ENCODE results near the gene RPL36A. TPM values are rescaled to one million over a fixed set of nuclear protein-coding genes. Genes with fewer than 3 reads are reported as not detected.

The RPL36A gene
- total RNA-seq, 1 donor from 2014 or later = 822 TPM

- H3K27me3 ChIP-seq = no peaks in the 10 kb centered on the region
- H3K4me3 ChIP-seq = no peak overlapping the region
- peaks cover 0 to 3% of the 10 kb centered on the region in 2 donors for H3K36me3 ChIP-seq
- intact Hi-C loops (cut with DNase I) = loop anchor here (5.0 kb wide), 1 partner anchor 539 kb away; the partner anchor contains the start of gene ZMAT1
- no peaks in the 10 kb centered on the region for H3K9me3 ChIP-seq
- H3K27ac ChIP-seq = no peak overlapping the region
- no peaks in the 10 kb centered on the region for H3K4me1 ChIP-seq
- no peak for DNase-seq (ENCODE audit: low spot score in 2 of 2)
- TF ChIP-seq CTCF (IDR thresholded peaks at IDR 0.05) = no peak
Observed at GRCh38 chrX:101393530-101394305, 2.9 kb downstream of the RPL36A start.

GRCh38 chrX:101394372-101394771 is 3.6 kb downstream of the RPL36A start:
- Histone ChIP-seq H3K27ac (no peak overlapping the region), H3K9me3 (no peaks in the 10 kb centered on the region), H3K36me3 (peaks cover 0 to 3% of the 10 kb centered on the region in 2 donors), H3K4me1 (no peaks in the 10 kb centered on the region), H3K4me3 (no peak overlapping the region), H3K27me3 (no peaks in the 10 kb centered on the region)
- intact Hi-C loops (cut with DNase I) = loop anchor here (5.0 kb wide), 1 partner anchor 538 kb away; the partner anchor contains the start of gene ZMAT1
- TF ChIP-seq CTCF (IDR thresholded peaks at IDR 0.05) = no peak
- DNase-seq (ENCODE audit: low spot score in 2 of 2) = no peak

- Histone ChIP-seq H3K27ac (no peak overlapping the region), H3K4me3 (no peak overlapping the region), H3K27me3 (no peaks in the 10 kb centered on the region), H3K36me3 (peaks cover 3 to 4% of the 10 kb centered on the region in 2 donors), H3K9me3 (no peaks in the 10 kb centered on the region), H3K4me1 (no peaks in the 10 kb centered on the region)
- TF ChIP-seq CTCF (IDR thresholded peaks at IDR 0.05) = no peak
- intact Hi-C loops (cut with DNase I) = no loop called here
- no peak for DNase-seq (ENCODE audit: low spot score in 2 of 2)
Observed at GRCh38 chrX:101395789-101396188, 5.0 kb downstream of the RPL36A start.

GRCh38 chrX:101397779-101398178 is 7.0 kb downstream of the RPL36A start:
- H3K27ac ChIP-seq = no peak overlapping the region
- H3K4me1 ChIP-seq = no peaks in the 10 kb centered on the region
- H3K27me3 ChIP-seq = no peaks in the 10 kb centered on the region
- H3K4me3 ChIP-seq = no peak overlapping the region
- no peak for TF ChIP-seq CTCF (IDR thresholded peaks at IDR 0.05)
- intact Hi-C loops (cut with DNase I) = no loop called here
- H3K36me3 ChIP-seq = peaks cover 0 to 6% of the 10 kb centered on the region in 2 donors
- DNase-seq (ENCODE audit: low spot score in 2 of 2) = no peak
- H3K9me3 ChIP-seq = no peaks in the 10 kb centered on the region

- no peak overlapping the region for H3K27ac ChIP-seq
Observed at GRCh38 chrX:101398694-101399093, 7.9 kb downstream of the RPL36A start.

More at GRCh38 chrX:101398694-101399093, 7.9 kb downstream of the RPL36A start:
- peaks cover 0 to 6% of the 10 kb centered on the region in 2 donors for H3K36me3 ChIP-seq
- H3K4me3 ChIP-seq = no peak overlapping the region
- TF ChIP-seq CTCF (IDR thresholded peaks at IDR 0.05) = no peak
- no peaks in the 10 kb centered on the region for H3K27me3 ChIP-seq
- intact Hi-C loops (cut with DNase I) = no loop called here
- DNase-seq (ENCODE audit: low spot score in 2 of 2) = no peak
- no peaks in the 10 kb centered on the region for H3K9me3 ChIP-seq
- H3K4me1 ChIP-seq = no peaks in the 10 kb centered on the region
